Measurements from ENCODE around the gene PDCD1LG2.
"Not testable (repeated sequence)": the region's sequence is repeated elsewhere in the genome, so short reads cannot be mapped to it uniquely, and the experiment has no call there.

Gene PDCD1LG2
- 0.15 to 0.26 reads per million in 2 donors for total RNA-seq

DNA sequence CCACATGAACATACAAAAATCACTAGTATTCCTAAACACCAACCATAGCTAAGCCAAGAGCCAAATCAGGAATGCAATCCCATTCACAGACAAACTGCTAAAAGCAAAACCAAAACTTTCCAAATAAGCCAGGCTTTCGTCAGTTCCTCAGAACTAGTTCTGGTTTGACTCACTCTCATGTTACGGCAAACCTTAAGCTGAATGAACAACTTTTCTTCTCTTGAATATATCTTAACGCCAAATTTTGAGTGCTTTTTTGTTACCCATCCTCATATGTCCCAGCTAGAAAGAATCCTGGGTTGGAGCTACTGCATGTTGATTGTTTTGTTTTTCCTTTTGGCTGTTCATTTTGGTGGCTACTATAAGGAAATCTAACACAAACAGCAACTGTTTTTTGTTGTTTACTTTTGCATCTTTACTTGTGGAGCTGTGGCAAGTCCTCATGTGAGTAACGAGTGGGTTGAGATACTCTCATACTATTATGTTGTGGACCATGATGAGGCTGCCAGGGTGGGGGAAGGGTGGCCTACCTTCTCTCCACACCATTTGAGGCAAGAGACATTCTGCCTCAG, at the start of gene PDCD1LG2:
TSS of gene PDCD1LG2 (plus strand) at position 172 of the 572 bp plus-strand sequence. CDS start 12,016 bp downstream, outside the sequence.
- no peak for DNase-seq

DNA sequence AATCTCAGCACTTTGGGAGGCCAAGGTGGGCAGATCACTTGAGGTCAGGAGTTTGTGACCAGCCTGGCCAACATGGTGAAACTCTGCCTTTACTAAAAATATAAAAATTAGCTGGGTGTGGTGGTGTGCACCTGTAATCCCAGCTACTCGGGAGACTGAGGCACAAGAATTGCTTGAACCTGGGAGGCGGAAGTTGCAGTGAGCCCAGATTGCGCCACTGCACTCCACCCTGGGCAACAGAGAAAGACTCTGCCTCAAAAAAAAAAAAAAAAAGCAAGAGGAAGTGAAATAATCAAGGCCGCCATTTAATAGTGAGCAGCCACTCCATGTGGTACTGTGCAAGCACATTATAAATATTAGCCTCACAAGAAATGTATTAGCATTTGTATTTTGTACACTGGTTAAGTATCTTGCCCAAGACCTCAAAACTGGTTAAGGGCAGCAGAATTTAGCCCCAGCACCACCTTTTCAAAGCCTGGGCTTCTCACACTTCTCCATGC, 45.5 kb upstream of the PDCD1LG2 start:
- not testable (repeated sequence) for DNase-seq

DNA sequence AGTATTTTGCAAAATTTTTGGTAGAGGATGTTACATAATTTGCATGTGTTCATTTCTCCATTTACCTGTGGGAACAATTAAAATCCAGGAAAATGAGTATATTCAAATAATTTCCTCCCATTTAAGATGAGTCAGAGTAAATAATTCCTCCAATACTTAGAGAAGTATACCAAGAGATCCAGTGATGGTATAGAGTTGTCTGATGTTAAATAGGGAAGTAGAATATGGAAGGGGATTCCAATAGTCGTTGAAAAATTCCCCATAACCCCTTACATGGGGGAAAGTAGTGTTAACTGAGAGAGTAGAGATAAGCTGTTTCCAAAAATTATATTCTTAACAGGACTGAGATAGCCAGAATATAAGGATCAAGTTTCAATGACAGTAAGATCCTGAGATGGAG, 44.3 kb upstream of the PDCD1LG2 start:
- DNase-seq = no peak

DNA sequence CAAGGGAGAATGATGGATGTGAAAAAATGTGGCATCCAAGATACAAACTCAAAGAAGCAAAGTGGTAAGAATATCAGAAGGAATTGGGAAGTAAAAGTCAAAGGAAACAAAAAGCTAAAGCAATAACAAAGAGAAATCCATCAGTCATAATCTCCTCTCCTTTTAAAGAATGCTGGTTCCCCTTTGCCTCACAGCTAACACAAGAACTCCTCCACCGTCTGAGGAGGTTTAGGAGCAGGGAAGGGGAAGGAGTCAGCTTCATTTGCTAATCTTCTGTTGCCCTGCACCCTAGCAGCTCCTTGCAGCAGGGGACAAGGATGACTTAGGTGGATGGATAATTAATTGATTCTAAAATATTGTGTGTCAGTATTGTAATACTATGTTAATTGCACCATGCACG, 43.6 kb upstream of the PDCD1LG2 start:
- no peak for DNase-seq

DNA sequence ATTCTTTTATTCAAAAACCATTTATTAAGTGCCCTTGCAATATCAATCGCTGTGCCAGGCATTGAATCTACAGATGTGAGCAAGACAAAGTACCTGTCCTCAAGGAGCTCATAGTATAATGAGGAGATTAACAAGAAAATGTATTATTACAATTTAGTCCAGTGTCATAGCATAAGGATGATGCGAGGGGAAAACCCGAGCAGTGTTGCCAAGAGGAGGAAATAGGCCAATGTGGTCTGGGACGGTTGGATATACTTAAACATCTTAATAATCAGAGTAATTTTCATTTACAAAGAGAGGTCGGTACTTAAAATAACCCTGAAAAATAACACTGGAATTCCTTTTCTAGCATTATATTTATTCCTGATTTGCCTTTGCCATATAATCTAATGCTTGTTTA, 41.5 kb upstream of the PDCD1LG2 start:
- no peak for DNase-seq

DNA sequence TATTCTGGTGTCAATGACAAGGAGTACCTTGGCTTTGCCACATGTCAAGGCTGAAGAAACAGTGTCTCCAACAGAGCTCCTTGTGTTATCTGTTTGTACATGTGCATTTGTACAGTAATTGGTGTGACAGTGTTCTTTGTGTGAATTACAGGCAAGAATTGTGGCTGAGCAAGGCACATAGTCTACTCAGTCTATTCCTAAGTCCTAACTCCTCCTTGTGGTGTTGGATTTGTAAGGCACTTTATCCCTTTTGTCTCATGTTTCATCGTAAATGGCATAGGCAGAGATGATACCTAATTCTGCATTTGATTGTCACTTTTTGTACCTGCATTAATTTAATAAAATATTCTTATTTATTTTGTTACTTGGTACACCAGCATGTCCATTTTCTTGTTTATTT, 40.2 kb upstream of the PDCD1LG2 start:
- DNase-seq = no peak

DNA sequence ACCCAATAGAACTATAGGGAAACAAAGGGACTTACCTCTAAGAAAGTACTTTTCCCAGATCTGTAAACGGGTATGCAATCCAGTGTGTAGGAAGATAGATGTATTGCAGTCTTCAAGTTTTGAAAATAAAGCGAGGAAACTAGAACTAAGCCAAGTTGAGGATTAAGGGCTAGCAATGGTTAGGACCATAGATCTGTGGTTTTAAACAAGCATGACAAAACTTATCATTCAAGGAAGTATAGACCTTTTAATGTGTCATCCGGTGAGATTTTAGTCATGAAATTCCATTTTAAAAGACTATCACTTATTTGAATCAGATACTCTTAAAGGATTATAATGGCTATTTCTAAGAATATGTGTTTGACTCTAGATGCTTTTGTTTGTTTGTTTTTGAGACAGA, 39.5 kb upstream of the PDCD1LG2 start:
- no peak for DNase-seq

DNA sequence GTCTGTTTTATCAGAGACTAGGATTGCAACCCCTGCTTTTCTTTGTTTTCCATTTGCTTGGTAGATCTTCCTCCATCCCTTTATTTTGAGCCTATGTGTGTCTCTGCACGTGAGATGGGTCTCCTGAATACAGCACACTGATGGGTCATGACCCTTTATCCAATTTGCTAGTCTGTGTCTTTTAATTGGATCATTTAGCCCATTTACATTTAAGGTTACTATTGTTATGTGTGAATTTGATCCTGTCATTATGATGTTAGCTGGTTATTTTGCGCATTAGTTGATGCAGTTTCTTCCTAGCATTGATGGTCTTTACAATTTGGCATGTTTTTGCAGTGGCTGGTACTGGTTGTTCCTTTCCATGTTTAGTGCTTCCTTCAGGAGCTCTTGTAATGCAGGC, 34.7 kb upstream of the PDCD1LG2 start:
- DNase-seq = not testable (repeated sequence)

DNA sequence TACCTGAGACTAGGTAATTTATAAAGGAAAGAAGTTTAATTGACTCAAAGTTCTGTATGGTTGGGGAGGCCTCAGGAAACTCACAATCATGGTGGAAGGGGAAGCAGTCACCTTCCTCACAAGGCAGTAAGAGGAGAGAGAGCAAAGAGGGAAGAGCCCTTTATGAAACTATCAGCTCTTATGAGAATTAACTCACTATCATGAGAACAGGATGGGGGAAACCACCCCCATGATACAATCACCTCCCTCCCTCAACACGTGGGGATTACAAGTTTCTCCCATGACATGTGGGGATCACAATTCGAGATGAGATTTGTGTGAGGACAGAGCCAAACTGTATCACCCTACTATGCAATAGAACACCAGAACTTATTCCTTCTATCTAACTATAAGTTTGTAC, 32.1 kb upstream of the PDCD1LG2 start:
- no peak for DNase-seq

DNA sequence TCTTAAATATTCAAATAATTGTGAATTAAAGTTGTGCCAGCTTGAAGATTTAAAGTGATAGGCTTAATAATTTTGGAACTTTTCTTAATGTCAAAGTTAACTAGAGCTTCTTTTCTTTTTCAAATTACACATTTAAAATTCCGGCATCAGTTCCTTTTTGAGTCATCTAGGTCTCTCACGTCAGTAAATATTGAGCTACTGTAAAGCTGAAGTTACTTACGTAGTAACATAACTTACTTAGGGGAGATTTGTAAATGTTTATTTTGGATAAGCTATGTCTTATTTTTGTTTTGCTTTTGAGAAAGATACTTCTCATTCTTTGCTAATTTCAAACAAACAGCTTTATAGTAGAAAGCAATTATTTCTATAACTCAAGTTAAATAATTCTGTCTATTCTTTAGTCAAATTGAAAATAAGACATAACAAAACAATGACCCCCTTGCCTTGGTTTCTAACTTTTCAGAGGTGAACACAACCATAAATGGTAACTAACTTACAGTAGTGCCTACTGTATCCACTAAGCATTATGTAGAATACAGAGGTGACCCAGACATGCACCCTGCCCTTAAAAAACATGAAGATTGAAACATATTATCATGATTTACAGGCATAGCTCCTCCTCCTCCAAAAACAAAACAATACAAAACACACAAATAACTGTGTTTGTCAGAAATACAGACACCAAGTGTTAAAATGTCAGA, 30.2 kb upstream of the PDCD1LG2 start:
- no peak for DNase-seq

DNA sequence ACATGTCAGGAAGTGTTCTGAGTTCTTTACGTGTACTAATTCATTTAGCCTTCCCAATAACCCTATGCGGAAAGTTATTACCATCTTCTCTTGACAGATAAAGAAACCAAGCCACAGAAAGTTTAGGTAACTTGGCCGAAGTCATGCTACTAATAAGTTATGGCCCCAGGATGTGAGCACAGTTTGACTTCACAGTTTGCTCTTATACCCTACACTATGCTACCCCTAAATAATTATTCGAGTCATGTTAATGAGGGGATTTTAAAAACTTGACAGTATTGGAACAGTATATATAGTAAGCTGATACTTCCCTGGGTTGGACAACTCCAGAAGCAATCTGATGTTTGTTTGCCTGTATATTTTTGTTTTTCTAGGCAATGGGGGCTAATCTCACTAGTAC, 29.4 kb upstream of the PDCD1LG2 start:
- DNase-seq = no peak

DNA sequence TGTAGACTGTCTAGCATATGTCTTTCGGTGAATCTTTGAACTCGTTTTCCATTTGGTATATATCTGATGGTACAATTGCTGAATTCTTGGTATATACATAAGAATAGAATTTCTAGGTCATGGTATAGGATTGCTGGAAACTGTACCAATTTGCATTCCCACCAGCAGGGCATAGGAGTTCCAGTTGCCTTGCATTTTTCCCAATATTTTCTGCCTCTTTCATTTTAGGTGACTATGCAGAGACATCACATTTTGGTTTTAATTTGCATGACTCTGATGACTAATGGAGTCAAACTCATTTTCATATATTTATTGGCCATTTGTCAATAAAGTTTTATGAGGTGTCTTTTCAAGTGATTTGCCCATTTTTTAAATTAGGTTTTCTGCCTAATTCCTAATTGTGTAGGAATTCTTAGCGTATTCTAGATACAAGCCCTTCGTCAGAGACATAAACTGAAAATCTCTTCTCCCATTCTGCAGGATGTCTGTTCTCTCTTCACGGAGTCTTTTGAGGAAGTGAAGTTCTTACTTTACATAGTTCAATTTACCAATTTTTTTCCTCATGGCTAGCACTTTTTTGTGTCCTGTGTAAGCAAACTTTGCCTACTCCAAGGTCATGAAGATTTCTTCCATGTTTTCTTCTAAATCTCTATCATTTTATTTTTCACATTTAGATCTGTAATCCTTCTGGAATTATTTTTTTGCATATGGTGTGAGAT, 28.9 kb upstream of the PDCD1LG2 start:
- DNase-seq = no peak

DNA sequence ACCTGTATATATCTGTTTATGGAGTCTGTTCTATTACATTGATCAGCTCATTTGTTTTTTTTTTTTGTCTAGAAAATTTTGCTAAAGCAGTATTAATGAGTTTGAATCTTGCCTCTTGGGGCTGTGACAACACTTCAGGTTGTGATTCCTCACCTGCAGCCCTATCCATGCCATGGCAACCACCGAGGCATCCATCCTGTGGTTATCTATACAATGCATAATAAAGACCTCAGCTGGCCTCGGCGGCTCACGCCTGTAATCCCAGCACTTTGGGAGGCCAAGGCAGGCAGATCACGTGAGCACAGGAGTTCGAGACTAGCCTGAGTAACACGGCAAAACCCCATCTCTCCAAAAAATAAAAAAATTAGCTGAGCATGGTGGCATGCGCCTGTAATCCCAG, 28.1 kb upstream of the PDCD1LG2 start:
- DNase-seq = no peak

DNA sequence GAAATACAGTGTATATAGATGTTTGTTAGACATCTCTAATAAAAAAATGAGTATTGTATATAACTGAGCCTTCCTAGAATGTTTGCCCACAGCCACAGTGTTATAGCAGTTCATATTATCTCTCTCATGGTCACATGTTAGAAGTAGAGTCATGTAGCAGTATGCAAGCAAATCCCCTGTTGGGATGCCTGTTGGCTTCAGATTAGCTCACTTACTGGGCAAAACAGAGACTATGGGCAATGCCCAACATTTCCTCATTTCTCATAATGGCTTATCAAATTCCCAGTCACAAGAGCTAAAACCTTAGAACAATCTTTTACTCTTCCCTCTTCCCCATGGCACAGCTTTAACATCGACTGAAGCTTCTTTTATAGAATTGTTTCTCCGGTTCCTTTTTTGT, 27.0 kb upstream of the PDCD1LG2 start:
- DNase-seq = no peak

DNA sequence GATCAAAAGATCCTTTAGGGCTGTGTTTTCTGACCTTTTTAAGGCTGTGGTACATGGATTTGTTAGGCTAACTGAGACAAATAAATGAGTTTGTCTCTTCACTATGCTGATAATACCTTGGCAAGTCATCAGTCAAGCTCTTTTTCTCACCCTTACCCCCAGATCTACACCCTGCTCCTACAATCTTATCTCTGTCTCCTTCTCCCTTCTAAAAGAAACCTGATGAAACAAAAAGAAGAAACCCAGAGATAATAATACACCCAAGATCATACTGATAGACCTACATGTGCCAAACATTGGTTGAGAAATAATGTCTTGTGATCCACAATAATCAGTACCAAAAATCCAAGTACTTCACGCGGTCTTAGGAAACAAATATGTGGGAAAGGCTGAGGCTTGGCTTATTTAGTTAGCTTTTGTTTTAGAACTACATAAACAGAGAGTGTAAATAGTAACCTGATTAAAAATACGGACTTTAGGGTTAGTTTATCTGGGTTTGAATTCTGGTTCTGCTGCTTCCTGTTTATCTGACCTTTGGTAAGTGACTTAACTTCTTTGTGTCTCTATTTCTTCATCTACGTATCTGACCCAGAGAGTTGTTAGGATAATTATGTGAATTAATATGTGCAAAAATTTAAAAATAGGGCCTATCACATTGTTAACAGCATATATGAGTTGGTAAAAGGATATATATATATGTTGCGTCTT, 24.8 kb upstream of the PDCD1LG2 start:
- no peak for DNase-seq

DNA sequence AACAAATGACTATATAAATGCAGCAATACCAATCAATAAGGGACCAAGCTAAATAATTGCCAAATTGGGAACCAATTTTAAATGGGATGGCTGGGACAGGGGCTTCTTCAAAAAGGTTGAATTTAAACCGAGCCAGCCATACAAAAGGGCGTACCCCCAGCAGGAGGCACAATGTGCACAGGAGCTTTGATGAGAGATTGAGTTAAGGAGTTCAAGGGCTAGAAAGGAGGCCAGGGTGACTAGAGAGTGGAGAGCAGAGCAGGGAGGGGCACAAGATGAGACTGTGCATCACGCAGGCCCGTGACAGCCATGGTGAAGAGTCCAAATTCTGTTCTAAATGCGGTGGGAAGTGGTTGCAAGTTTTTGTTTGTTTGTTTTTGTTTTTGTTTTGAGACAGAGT, 23.3 kb upstream of the PDCD1LG2 start:
- DNase-seq = no peak

DNA sequence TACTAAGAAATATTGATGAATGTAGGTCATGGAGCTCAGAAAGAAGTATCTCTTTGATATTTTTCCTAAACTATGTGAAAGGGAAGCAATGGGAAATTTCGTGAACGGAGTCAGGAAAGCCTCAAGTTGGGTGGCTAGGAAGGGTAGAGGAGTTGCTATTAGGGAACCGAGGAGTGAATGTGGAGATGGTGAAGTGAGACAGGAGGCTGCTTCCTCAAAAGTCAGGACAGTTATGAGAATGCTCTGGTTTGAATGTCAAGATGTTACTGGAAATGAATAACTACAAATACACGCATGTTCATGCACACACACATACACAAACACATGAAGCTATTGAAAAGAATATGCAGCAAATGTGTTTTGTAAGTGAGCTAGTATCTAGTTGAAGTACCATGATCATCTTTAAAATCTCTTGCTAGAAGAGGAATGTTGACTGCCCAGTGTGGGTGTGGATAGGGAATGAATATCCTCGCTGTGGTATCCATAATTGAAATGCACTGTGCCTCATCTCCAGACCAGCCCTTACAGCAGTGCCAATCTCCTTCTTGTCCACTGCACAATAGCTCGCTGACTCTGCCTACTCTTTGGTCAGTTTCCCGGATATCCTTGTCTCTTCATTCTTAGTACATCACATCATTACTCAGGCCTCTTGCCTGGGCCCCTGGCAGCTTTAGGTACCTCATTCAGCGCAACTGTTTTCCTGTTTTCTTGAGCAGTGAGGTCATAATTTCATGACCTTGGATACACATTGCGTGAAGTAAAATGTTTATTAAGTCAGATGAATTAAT, 21.9 kb upstream of the PDCD1LG2 start:
- DNase-seq = no peak

DNA sequence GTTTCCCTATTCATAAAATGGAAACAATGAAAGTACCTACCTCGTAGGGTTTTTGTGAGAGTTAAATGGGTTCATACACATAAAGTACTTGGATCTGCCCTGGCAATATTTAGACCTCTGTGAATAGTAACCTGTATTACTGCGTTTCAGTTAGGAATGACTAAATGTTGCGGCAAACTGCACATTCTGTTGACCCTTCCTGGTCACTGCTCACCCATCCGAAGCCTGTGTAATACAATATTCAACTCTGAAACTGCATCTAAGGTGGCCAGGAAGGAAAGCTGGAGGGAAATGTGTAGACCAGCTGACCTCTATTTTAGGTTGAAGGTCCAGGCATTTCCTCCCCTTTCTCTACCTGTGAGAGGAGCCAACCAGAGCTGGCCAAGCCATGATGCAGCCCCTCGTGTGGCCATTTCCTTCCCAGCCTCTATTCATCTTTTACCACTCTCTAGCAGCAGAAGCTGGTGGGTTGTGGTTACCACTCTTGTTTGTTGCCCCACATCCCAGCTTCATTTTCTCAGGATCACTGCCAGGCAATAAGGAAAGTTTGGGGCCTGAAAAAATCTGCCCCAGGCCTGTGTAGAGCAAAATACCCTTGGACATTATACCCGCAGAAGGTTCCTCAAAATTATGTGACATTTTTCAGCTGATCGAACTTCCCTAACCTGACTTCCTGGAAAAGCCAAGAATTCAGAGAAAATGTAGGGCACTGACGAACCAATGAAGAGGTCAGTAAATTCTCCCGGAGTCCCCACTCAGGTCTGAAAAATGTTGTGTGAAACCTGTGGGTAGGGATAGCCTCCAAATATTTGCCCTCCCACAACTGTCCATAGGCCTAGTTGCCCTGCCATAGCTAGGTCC, 20.5 kb upstream of the PDCD1LG2 start:
- DNase-seq = no peak

DNA sequence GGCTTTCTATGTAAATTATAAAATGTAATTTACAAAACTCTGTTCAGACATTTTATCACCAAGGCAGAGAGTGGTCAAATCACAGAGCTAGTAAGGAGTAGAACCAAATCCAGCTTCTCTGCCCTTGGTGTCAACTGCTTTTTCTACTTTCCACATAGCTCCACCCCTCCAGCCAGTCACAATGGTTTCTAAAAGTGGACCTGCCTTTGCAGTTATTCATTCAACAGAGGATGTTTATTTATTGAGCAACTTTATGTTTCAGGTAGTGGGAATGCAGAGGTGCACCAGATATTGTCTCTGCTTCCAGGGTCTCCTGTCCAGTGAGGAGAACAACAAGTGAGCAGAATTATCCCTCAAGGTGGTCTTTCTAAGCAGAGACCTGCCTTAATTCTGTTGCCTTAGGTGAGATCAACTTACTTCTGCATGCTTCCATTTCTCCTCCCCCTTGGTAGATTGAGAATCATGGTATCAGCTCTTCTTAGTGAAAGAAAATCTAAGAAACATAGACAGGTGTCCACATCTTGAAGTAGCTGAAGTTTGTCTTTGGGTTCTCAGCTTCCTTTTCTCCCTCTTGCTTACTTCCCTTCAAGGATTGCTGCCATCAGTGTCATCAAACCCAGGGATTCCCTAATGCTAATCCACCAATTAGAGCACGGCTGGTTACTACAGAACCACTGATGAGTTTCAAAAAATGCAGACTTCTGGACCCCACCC, 17.2 kb upstream of the PDCD1LG2 start:
- DNase-seq = no peak

DNA sequence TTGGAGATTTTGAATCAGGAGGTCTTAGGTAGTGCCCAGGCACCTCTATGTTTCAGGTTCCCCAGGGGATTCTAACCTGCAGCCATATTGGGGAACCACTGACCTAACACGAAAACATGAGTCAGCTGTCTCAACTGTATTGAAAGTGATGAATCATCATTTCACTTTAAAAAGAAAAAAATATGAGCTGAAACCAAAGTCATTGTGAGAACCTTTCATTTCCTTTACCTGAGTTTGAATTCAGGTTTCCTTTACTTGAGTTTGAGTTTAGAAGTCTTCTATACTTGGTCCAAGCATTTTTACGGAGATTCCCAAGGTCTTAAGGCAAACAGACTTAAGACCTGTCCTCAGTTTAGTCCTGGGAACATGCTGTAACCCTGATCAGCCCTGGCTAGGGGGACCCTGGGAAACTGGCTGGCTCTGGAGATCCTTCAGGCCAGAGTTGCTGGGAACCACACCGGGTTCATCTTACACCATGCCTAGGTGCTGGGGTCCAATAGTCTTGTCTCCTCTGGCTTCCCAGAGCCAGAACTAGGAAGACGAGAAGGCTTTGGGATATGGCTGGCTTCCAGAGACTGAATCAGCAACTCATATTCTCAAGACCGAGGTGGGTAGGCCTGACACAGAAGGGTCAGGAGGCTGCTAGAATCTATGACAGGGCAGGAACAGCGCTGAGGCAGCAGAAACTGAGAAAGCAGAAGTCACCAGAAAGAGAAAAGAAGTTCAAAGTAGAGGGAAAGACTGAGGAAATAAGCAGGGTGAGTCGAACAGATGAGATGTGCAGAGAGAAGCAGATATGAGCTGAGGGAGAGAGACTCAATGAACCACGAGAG, 16.4 kb upstream of the PDCD1LG2 start:
- DNase-seq = no peak
